GM18507 (cell line): ENCODE measurements around the gene IRAK2.
A peak's percentile ranks its signal among the peaks of the same experiment; 100 is the strongest.
"Not testable (repeated sequence)": the region's sequence is repeated elsewhere in the genome, so short reads cannot be mapped to it uniquely, and the experiment has no call there.

Experiments used
- DNase-seq: peaks from one replicate; pipeline ENCODE4 v3.0.0; 2011; ENCODE audit warnings: low read depth; ENCODE audit not compliant: insufficient read length; ENCODE audit errors: extremely low spot score
- FAIRE-seq: peaks from 2 replicates; lab custom pipeline; 2011; peaks lifted over from hg19 to GRCh38; lab: Jason Lieb, UNC

IRAK2 gene

GRCh38 chr3:10158555-10158954 is 6.2 kb upstream of the IRAK2 start:
- DNase-seq, FAIRE-seq: not testable (repeated sequence)

- no peak for FAIRE-seq
These were observed 4.4 kb upstream of the IRAK2 start for GRCh38 chr3:10160346-10160745.

GRCh38 chr3:10160925-10161324 is 3.8 kb upstream of the IRAK2 start:
- DNase-seq (no peak), FAIRE-seq (no peak)

More at GRCh38 chr3:10160346-10160745, 4.4 kb upstream of the IRAK2 start:
- DNase-seq: no peak

- no peak for FAIRE-seq
- DNase-seq: no peak
These were observed 2.5 kb upstream of the IRAK2 start for GRCh38 chr3:10162185-10162584.

- DNase-seq, FAIRE-seq: not testable (repeated sequence)
These were observed 546 bp upstream of the IRAK2 start for GRCh38 chr3:10164201-10164545.

- FAIRE-seq (no peak), DNase-seq (no peak)
These were observed 1.5 kb downstream of the IRAK2 start for GRCh38 chr3:10166213-10166604.

- FAIRE-seq (no peak), DNase-seq (no peak)
These were observed 4.3 kb downstream of the IRAK2 start for GRCh38 chr3:10169000-10169496.

GRCh38 chr3:10170915-10171478 is 6.3 kb downstream of the IRAK2 start:
- FAIRE-seq (no peak), DNase-seq (no peak)

- FAIRE-seq (no peak), DNase-seq (no peak)
These were observed 8.6 kb downstream of the IRAK2 start for GRCh38 chr3:10173095-10173925.

GRCh38 chr3:10173926-10174435 is 9.3 kb downstream of the IRAK2 start:
- peak; percentile 12 for FAIRE-seq
- no peak for DNase-seq

- not testable (repeated sequence) for FAIRE-seq, DNase-seq
These were observed 10.6 kb downstream of the IRAK2 start for GRCh38 chr3:10175334-10175733.

GRCh38 chr3:10176150-10176549 is 11.4 kb downstream of the IRAK2 start:
- FAIRE-seq, DNase-seq: not testable (repeated sequence)

GRCh38 chr3:10177737-10178136 is 13.0 kb downstream of the IRAK2 start:
- DNase-seq (no peak), FAIRE-seq (no peak)

GRCh38 chr3:10178892-10179291 is 14.2 kb downstream of the IRAK2 start:
- FAIRE-seq (no peak), DNase-seq (no peak)

- DNase-seq (no peak), FAIRE-seq (no peak)
These were observed 15.6 kb downstream of the IRAK2 start for GRCh38 chr3:10180289-10180688.

GRCh38 chr3:10180738-10181295 is 16.1 kb downstream of the IRAK2 start:
- DNase-seq (no peak), FAIRE-seq (no peak)

GRCh38 chr3:10182950-10183349 is 18.2 kb downstream of the IRAK2 start:
- FAIRE-seq: no peak
- no peak for DNase-seq

GRCh38 chr3:10184250-10184649 is 19.5 kb downstream of the IRAK2 start:
- no peak for DNase-seq
- no peak for FAIRE-seq

- no peak for FAIRE-seq
These were observed 21.4 kb downstream of the IRAK2 start for GRCh38 chr3:10185804-10186762.

More at GRCh38 chr3:10185804-10186762, 21.4 kb downstream of the IRAK2 start:
- no peak for DNase-seq
